DND-41 (cell line): ENCODE measurements around the gene FRMD8.

Source experiments
- ATAC-seq: fragments of 200-7000 bp; cut with Tn5 transposase; 3 replicates; pipeline ENCODE4 v1.9.1; 2021; ENCODE audit warnings: low read depth; ENCODE audit not compliant: insufficient read depth
- DNase-seq: peaks from one replicate; pipeline ENCODE4 v3.0.0-alpha.2; 2020
- H2AFZ ChIP-seq: 2 replicates; pipeline ENCODE4 v1.6.0; 2012; ENCODE audit warnings: low read depth, low read length
- H3K27ac ChIP-seq: 2 replicates; pipeline ENCODE4 v1.5.1; 2012; ENCODE audit warnings: low read length, inconsistent platforms
- H3K27me3 ChIP-seq: fragments of 200-600 bp; sonication (generic); 2 replicates; pipeline ENCODE4 v1.6.0; 2012; ENCODE audit warnings: low read length, mild to moderate bottlenecking, inconsistent platforms; ENCODE audit not compliant: insufficient read depth, poor library complexity
- H3K36me3 ChIP-seq: 2 replicates; pipeline ENCODE4 v1.5.1; 2012; ENCODE audit warnings: low read length, inconsistent platforms; ENCODE audit not compliant: insufficient read depth
- H3K4me1 ChIP-seq: 2 replicates; pipeline ENCODE4 v1.5.1; 2012; ENCODE audit warnings: mild to moderate bottlenecking, low read length; ENCODE audit not compliant: insufficient read depth
- H3K4me2 ChIP-seq: 2 replicates; pipeline ENCODE4 v1.6.0; 2012; ENCODE audit warnings: mild to moderate bottlenecking, moderate library complexity, low read length, inconsistent platforms; ENCODE audit not compliant: insufficient read depth
- H3K4me3 ChIP-seq, 2 experiments: fragments of 200-600 bp in 1 of 2; shearing (Covaris generic) in 1 of 2; 2 replicates each; pipeline ENCODE4 v1.5.1; 2012 to 2016; ENCODE audit warnings: inconsistent platforms in 2 of 2, low read length in 2 of 2, mild to moderate bottlenecking in 2 of 2, low read depth in 1 of 2, moderate library complexity in 1 of 2
- H3K79me2 ChIP-seq: 2 replicates; pipeline ENCODE4 v1.6.0; 2012; ENCODE audit warnings: low read length, inconsistent platforms; ENCODE audit not compliant: insufficient read depth
- H3K9ac ChIP-seq: 2 replicates; pipeline ENCODE4 v1.6.0; 2012; ENCODE audit warnings: low read depth, mild to moderate bottlenecking, inconsistent platforms, low read length, moderate library complexity
- H3K9me3 ChIP-seq: 2 replicates; pipeline ENCODE4 v1.5.1; 2012; ENCODE audit warnings: low read length, moderate library complexity, mild to moderate bottlenecking, inconsistent platforms; ENCODE audit not compliant: insufficient read depth, severe bottlenecking
- H4K20me1 ChIP-seq: 2 replicates; pipeline ENCODE4 v1.6.0; 2012; ENCODE audit warnings: low read length; ENCODE audit not compliant: insufficient read depth
- EZH2 ChIP-seq: IDR thresholded peaks from 3 replicates; pipeline ENCODE4 v1.6.1; 2012; ENCODE audit warnings: borderline replicate concordance, low read depth, mild to moderate bottlenecking, moderate library complexity, low read length, inconsistent platforms; ENCODE audit not compliant: severe bottlenecking
- TF ChIP-seq, protein P1 (sequence below): IDR thresholded peaks from 2 replicates; pipeline ENCODE4 v1.5.1; 2012; ENCODE audit warnings: borderline replicate concordance, low read length, moderate library complexity, mild to moderate bottlenecking; ENCODE audit not compliant: poor library complexity, severe bottlenecking; ENCODE audit errors: extremely low read depth

FRMD8 gene

GRCh38 chr11:65366340-65366773 is 20.1 kb upstream of the FRMD8 start:
- H3K27ac ChIP-seq: no peak overlapping the region
- H3K9me3 ChIP-seq: no peaks in the 10 kb centered on the region
- H3K79me2 ChIP-seq: no peaks in the 10 kb centered on the region
- no peak overlapping the region for H3K4me2 ChIP-seq
- no peaks in the 10 kb centered on the region for H4K20me1 ChIP-seq
- TF ChIP-seq EZH2: no peak
- TF ChIP-seq, protein P1, sequence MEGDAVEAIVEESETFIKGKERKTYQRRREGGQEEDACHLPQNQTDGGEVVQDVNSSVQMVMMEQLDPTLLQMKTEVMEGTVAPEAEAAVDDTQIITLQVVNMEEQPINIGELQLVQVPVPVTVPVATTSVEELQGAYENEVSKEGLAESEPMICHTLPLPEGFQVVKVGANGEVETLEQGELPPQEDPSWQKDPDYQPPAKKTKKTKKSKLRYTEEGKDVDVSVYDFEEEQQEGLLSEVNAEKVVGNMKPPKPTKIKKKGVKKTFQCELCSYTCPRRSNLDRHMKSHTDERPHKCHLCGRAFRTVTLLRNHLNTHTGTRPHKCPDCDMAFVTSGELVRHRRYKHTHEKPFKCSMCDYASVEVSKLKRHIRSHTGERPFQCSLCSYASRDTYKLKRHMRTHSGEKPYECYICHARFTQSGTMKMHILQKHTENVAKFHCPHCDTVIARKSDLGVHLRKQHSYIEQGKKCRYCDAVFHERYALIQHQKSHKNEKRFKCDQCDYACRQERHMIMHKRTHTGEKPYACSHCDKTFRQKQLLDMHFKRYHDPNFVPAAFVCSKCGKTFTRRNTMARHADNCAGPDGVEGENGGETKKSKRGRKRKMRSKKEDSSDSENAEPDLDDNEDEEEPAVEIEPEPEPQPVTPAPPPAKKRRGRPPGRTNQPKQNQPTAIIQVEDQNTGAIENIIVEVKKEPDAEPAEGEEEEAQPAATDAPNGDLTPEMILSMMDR: peak; percentile 75
- ATAC-seq (peak; percentile 85), DNase-seq (peak; percentile 51)
- H3K36me3 ChIP-seq: no peaks in the 10 kb centered on the region
- H3K4me3 ChIP-seq: no peak overlapping the region
- no peaks in the 10 kb centered on the region for H3K4me1 ChIP-seq
- H3K9ac ChIP-seq: no peak overlapping the region
- no peaks in the 10 kb centered on the region for H3K27me3 ChIP-seq
- H2AFZ ChIP-seq: no peak overlapping the region

DNA sequence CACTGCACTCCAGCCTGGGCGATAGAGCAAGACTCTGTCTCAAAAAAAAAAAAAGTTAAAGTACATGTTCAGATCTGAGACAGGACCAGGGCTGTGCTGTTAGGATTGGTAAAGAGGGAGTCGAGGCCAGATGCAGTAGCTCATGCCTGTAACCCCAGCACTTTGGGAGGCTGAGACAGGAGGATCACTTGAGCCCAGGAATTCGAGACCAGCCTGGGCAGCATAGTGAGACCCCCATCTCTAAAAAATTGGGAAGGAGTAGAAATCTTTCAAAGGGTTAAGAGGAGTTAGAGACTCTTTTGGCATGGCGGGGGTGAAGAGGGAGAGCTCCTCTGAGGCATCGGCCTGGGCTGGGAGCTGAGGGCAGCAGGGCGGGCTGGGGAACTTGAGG is 15.8 kb upstream of the FRMD8 start:
- Histone ChIP-seq H3K4me2 (no peak overlapping the region), H3K9me3 (no peaks in the 10 kb centered on the region), H4K20me1 (no peaks in the 10 kb centered on the region), H3K79me2 (no peaks in the 10 kb centered on the region), H3K9ac (no peak overlapping the region), H3K4me1 (no peaks in the 10 kb centered on the region), H3K36me3 (no peaks in the 10 kb centered on the region), H3K27ac (no peak overlapping the region), H3K4me3 (no peak overlapping the region), H2AFZ (no peak overlapping the region), H3K27me3 (no peaks in the 10 kb centered on the region)
- DNase-seq: no peak
- ATAC-seq: no peak
- TF ChIP-seq, protein P1: no peak
- TF ChIP-seq EZH2: no peak

DNA sequence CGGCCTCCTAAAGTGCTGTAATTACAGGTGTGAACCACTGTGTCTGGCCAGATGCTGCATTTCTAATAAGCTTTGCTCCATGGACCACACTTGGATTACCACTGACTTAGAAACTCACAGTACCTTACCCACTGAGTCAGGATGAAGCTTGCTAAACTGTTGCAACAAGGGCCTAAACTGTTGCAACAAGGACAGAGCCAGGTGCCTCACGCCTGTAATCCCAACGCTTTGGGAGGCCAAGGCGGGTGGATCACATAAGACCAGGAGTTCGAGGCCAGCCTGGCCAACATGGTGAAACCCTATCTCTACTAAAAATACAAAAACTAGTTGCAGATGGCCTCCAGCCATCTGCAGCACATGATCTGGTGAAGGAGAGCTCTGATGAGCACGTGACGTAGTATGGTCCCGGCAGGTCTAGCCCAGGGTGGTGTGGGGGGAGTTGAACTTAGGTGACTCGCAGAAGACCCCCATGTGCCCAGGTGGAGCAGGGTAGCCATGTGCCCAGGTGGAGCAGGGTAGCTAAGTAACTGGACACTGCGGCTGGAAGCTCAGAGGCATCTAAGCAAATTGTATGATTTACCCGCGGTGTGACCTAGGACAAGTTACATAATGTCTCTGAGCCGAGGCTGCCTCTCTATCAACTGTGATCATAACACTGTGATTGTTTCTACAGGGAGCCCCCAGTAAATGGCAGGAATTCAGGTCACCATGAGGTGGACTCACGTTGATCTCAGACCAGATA is 12.4 kb upstream of the FRMD8 start:
- Histone ChIP-seq H3K27me3 (no peaks in the 10 kb centered on the region), H3K4me3 (no peak overlapping the region), H3K9ac (no peak overlapping the region), H2AFZ (no peak overlapping the region), H4K20me1 (no peaks in the 10 kb centered on the region), H3K27ac (no peak overlapping the region), H3K9me3 (no peaks in the 10 kb centered on the region), H3K79me2 (no peaks in the 10 kb centered on the region), H3K4me1 (no peaks in the 10 kb centered on the region), H3K36me3 (no peaks in the 10 kb centered on the region), H3K4me2 (no peak overlapping the region)
- no peak for ATAC-seq
- DNase-seq: no peak
- TF ChIP-seq EZH2: no peak
- TF ChIP-seq, protein P1: no peak
